Liver (tissue), 3 donors: ENCODE measurements around the gene KIFC3.

Experiments
- GABPA ChIP-seq, 2 donors: IDR thresholded peaks in 1 of 2; conservative IDR thresholded peaks in 1 of 2; 2 replicates each; pipeline ENCODE4 v1.6.1; 2016; ENCODE audit warnings: antibody characterized with exemption in 2 of 2, mild to moderate bottlenecking in 1 of 2, moderate library complexity in 1 of 2
- RAD21 ChIP-seq, 2 donors: IDR thresholded peaks; 2 replicates each; pipeline ENCODE4 v1.6.1; 2016; ENCODE audit warnings: antibody characterized with exemption in 2 of 2, mild to moderate bottlenecking in 2 of 2
- TAF1 ChIP-seq: conservative IDR thresholded peaks from 2 replicates; pipeline ENCODE4 v1.6.1; 2016; ENCODE audit warnings: antibody characterized with exemption, mild to moderate bottlenecking
- YY1 ChIP-seq: IDR thresholded peaks from 2 replicates; pipeline ENCODE4 v1.6.1; 2016; ENCODE audit warnings: antibody characterized with exemption, mild to moderate bottlenecking
- TF ChIP-seq, protein P1 (sequence below): fragments of 150-350 bp; IDR thresholded peaks from 2 replicates; pipeline ENCODE4 v1.5.1; 2017; ENCODE audit warnings: improper control_type of control experiment, low read depth, low read length; ENCODE audit not compliant: missing input control
- donor health status: healthy.
- donor health status: healthy.

DNA sequence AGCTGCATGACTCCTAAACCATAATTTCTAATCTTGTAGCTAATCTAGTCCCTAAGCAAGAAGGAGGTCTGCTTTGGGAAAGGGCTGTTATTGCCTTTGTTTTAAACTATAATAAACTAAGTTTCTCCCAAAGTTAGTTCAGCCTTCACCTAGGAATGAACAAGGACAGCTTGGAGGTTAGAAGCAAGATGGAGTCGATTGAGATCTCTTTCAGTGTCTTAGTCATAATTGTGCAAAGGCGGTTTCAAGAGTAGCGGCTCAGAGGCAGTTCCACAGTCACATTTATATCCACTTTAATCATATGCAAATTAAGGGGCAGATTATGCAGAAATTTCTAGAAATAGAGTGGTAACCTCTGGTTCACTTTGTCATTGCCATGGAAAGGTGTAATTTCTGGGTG, 90.3 kb downstream of the KIFC3 start:
- TF ChIP-seq RAD21 (IDR thresholded peaks at IDR 0.05) (no peak), GABPA (IDR thresholded peaks at IDR 0.05 in 1 of 2, conservative IDR thresholded peaks at IDR 0.05 in 1 of 2) (no peak), YY1 (no peak), TAF1 (no peak)
- TF ChIP-seq, protein P1, sequence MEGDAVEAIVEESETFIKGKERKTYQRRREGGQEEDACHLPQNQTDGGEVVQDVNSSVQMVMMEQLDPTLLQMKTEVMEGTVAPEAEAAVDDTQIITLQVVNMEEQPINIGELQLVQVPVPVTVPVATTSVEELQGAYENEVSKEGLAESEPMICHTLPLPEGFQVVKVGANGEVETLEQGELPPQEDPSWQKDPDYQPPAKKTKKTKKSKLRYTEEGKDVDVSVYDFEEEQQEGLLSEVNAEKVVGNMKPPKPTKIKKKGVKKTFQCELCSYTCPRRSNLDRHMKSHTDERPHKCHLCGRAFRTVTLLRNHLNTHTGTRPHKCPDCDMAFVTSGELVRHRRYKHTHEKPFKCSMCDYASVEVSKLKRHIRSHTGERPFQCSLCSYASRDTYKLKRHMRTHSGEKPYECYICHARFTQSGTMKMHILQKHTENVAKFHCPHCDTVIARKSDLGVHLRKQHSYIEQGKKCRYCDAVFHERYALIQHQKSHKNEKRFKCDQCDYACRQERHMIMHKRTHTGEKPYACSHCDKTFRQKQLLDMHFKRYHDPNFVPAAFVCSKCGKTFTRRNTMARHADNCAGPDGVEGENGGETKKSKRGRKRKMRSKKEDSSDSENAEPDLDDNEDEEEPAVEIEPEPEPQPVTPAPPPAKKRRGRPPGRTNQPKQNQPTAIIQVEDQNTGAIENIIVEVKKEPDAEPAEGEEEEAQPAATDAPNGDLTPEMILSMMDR, result no peak
